ENCODE measurements around the gene PRR33. TPM values are rescaled to one million over a fixed set of nuclear protein-coding genes. Genes with fewer than 3 reads are reported as not detected.

The PRR33 gene
- total RNA-seq, 1 experiment from 2014 or later, result not detected

GRCh38 chr11:1867381-1867780 lies 24.3 kb downstream of the PRR33 start:
- H3K4me3 ChIP-seq (ENCODE audit: low read depth in 2 of 2, low read length in 2 of 2), result no peak overlapping the region
- peaks cover 24% of the 10 kb centered on the region for H3K4me1 ChIP-seq (ENCODE audit: control insufficient read depth, insufficient read depth, low read length)
- H3K27me3 ChIP-seq (ENCODE audit: control insufficient read depth, insufficient read depth, low read length), result no peaks in the 10 kb centered on the region
- DNase-seq (ENCODE audit: low read depth, low spot score) (no peak), ATAC-seq (no peak)
- CTCF ChIA-PET, result no interaction called here
- no peaks in the 10 kb centered on the region for H3K9me3 ChIP-seq (ENCODE audit: control insufficient read depth, insufficient read depth, low read depth, low read length)
- intact Hi-C loops (cut with micrococcal nuclease; ENCODE audit: unreplicated experiment), result no loop called here
- TF ChIP-seq SIN3A (IDR thresholded peaks at IDR 0.05; ENCODE audit: borderline replicate concordance, insufficient read depth, low read depth, low read length) (no peak), POLR2AphosphoS5 (IDR thresholded peaks at IDR 0.05; ENCODE audit: low read depth, low read length) (no peak), REST (IDR thresholded peaks at IDR 0.05; ENCODE audit: insufficient read depth in 1 of 2, low read depth in 2 of 2, low read length in 1 of 2) (no peak), TCF7L2 (IDR thresholded peaks at IDR 0.05; ENCODE audit: low read depth, low read length) (no peak), CTCF (IDR thresholded peaks at IDR 0.05) (no peak)
- in situ Hi-C loops (cut with HindIII; ENCODE audit: low pct_unique_long_range_greater_than_20kb, low sequenced_read_pairs), result no loop called here
- H3K36me3 ChIP-seq (ENCODE audit: control insufficient read depth, insufficient read depth, low read length), result no peaks in the 10 kb centered on the region
- no peak overlapping the region for H3K27ac ChIP-seq (ENCODE audit: low read length)
- BruUV-seq (replicated peaks), result no TSS peak
- POLR2A ChIA-PET, result no interaction called here

- intact Hi-C loops (cut with micrococcal nuclease; ENCODE audit: unreplicated experiment) (no loop called here), in situ Hi-C loops (cut with HindIII; ENCODE audit: low pct_unique_long_range_greater_than_20kb, low sequenced_read_pairs) (no loop called here)
- POLR2A ChIA-PET, result no interaction called here
- DNase-seq (ENCODE audit: low read depth, low spot score) (no peak), ATAC-seq (no peak)
- no peaks in the 10 kb centered on the region for H3K36me3 ChIP-seq (ENCODE audit: control insufficient read depth, insufficient read depth, low read length)
- CTCF ChIA-PET, result interaction anchor here (0.7 kb wide), 1 partner anchor 606 kb away, joined by 11 read pairs; no protein-coding TSS in a partner anchor
- no peaks in the 10 kb centered on the region for H3K27me3 ChIP-seq (ENCODE audit: control insufficient read depth, insufficient read depth, low read length)
- TF ChIP-seq CTCF (IDR thresholded peaks at IDR 0.05) (no peak), SIN3A (IDR thresholded peaks at IDR 0.05; ENCODE audit: borderline replicate concordance, insufficient read depth, low read depth, low read length) (no peak), POLR2AphosphoS5 (IDR thresholded peaks at IDR 0.05; ENCODE audit: low read depth, low read length) (no peak), TCF7L2 (IDR thresholded peaks at IDR 0.05; ENCODE audit: low read depth, low read length) (no peak), REST (IDR thresholded peaks at IDR 0.05; ENCODE audit: insufficient read depth in 1 of 2, low read depth in 2 of 2, low read length in 1 of 2) (no peak)
- H3K27ac ChIP-seq (ENCODE audit: low read length), result no peak overlapping the region
- no TSS peak for BruUV-seq (replicated peaks)
- no peaks in the 10 kb centered on the region for H3K9me3 ChIP-seq (ENCODE audit: control insufficient read depth, insufficient read depth, low read depth, low read length)
- no peak overlapping the region for H3K4me3 ChIP-seq (ENCODE audit: low read depth in 2 of 2, low read length in 2 of 2)
- H3K4me1 ChIP-seq (ENCODE audit: control insufficient read depth, insufficient read depth, low read length), result peaks cover 22% of the 10 kb centered on the region
These were observed 24.9 kb downstream of the PRR33 start for GRCh38 chr11:1866776-1867175.

All from Panc1 (cell line).